Posterior vena cava (tissue), 2 donors: Measurements from ENCODE around the gene PAMR1. TPM values are rescaled to one million over a fixed set of nuclear protein-coding genes. Genes with fewer than 3 reads are reported as not detected.

Experiments
- DNase-seq: peaks from one replicate; pipeline ENCODE4 v3.0.0-alpha.2; 2020; ENCODE audit warnings: low spot score
- intact Hi-C, 2 donors: fragments of 100-400 bp; cut with DNase I; formaldehyde crosslinking; loops; one replicate each; pipeline versions ENCODE4 v1.14.1 to v1.14.2; 2022 to 2023
- total RNA-seq, 2 donors: library from RNA; stranded (reverse); fragmentation: NEBNext Ultra II Directional; extraction: Animal tissue kit (Norgen Biotek cat#: 25700); gene quantifications; one replicate each; pipeline ENCODE4 v1.2.1, GENCODE V29; 2021
- donor health status: DM: yes; HTN: yes; CAD: no.
- donor health status: DM: yes; HTN: yes; CAD: no.

The PAMR1 gene
- total RNA-seq, 2 donors from 2014 or later: 13.0 to 15.2 TPM

DNA sequence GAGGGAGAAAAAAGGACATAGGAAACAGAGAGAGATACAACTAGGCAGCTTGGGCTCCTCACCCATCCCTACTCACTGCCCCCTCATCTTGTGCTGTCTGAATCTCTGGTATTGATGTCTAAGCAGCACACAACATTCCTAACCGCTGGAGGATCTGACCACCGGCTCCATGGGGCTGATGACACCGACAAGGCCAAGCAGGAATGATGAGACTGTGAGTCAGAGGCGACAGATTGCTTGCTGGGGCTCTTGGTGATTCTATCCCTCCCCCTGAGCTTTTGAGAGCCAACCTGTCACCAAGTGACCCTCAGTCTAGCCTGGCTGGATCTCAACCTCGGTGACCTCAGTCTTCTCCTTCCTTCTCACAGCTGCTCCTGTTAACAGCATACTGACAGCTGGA lies 13.8 kb downstream of the PAMR1 start:
- intact Hi-C loops: no loop called here
- no peak for DNase-seq

DNA sequence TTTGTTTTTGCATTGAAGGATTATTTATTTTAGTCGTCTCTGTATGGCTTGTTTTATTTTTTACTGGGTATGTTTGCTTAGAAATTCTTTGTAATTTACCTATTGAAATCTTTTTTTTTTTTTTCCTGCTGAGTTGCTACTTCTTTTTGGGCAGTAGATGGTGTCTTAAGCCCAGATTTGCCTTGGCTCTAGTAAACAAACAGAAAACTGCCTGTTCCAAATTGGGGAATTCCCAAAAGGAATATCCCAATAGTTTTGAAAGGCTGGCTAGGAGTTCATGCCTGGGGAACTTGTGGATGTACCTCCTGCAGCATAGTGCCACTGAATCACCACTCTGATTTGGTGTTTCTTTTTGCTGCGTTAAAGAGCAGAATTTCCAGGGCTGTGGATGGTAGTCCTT lies 17.7 kb downstream of the PAMR1 start:
- DNase-seq: no peak
- intact Hi-C loops: no loop called here

DNA sequence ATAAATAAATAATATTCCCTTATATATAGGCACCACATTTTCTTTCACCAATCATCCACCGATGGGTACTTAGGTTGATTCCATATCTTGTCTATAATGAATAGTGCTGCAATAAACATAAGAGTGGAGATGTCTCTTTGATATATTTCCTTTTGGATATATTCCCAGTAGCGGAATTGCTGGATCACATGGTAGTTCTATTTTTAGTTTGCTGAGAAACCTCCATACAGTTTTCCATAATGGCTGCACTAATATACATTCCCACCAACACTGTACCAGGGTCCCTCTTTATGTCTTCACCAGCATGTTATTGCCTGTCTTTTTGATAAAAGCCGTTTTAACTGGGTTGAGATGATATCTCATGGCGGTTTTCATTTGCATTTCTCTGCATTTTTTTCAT lies 23.6 kb downstream of the PAMR1 start:
- no peak for DNase-seq
- intact Hi-C loops: no loop called here

DNA sequence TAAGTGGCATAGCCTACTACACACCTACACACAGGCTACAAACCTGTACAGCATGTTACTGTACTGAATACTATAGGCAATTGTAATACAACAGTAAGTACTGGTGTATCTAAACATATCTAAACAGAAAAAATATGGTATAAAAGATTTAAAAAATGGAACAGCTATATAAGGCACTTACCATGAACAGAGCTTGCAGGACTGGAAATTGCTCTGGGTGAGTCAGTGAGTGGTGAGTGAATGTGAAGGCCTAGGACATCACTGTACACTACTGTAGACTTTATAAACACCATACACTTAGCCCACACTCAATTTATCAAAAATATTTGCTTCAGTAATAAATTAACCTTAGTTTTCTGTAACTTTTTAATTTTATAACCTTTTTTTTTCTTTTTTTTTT lies 24.7 kb downstream of the PAMR1 start:
- no peak for DNase-seq
- intact Hi-C loops: no loop called here

DNA sequence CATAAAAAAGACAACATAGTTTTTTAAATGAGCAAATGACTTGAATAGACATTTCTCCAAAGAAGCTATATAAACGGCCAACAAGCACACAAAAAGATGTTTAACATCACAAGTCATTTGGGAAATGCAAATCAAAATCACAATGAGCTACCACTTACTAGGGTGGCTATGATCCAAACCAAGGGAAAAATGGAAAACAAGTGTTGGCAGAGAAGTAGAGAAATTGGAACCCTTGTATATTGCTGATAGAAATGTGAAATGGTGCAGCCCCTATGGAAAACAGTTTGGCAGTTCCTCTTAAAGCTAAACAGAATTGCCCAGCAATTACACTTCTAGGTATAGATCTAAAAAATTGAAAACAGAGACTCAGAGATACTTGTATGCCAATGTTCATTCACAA lies 29.0 kb downstream of the PAMR1 start:
- DNase-seq: no peak
- intact Hi-C loops: no loop called here

DNA sequence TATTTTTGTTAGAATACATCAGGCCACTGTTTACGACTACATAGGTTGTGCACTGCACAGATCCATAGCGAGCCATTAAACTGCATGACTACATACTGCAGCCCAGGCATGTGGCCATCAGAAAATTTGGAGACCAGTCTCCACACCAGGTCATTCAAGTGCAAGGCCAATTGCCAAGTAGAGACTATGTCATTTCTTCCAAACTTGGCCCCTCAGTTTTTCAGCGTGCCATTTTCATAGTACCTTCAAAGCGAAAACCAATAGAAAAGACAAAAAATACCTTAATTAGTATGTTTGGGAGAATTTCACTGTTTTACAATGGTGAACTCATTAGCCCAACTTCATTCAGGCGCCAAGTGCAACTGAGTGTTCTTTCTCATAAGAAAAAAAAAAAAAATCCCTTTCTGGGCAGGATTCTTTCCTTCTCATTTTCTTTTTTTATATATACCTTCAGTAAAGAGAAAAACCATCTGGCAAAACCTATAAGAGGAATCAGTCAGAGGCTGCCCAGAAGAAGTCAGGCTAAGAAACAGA lies 30.4 kb downstream of the PAMR1 start:
- DNase-seq: no peak
- intact Hi-C loops: no loop called here

DNA sequence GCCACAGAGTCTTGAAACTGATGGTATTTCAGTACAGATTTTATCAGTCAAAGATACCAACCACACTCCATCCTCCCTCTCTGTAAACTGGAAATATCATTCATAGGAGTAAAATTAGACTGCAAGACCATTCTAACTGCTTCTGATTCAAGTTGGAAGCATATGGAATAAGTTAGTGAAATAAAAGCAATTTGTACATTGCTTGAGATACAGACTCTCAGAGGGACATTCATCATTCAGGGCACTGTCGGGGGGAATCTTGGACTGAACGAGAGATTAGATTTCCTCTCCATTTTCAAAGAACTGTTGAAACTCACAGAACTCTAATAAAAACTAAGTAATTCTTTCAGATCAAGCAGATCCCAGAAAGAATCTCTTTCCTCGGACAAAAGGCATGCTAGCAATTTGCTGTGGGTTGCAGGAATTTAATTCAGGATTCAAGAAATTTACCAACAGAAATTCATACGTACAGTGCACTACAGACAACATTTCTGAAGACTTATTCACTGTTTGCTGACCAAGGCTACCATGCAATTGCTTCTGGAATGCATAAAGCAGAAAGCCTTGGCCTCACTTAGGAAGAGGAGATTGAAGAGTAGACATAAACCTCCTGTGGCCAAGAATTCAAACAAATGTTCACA lies 34.1 kb downstream of the PAMR1 start:
- no peak for DNase-seq
- intact Hi-C loops: no loop called here

DNA sequence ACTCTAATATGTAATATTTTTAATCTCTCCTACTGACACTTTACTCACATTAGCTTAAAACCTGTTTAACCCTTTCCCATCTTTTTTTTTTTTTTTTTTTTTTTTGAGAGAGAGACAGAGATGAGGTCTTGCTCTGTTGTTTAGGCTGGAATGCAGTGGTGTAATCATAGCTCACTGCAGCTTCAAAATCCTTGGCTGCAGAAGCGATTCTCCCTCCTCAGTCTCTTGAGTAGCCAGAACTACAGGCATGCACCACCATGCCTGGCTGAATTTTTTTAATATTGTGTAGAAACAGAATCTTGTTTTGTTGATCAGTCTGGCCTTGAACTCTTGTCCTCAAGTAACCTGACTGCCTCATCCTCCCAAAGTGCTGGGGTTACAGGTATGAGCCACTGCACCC lies 37.3 kb downstream of the PAMR1 start:
- intact Hi-C loops: loop anchor here in 1 of 2 donors (5.0 kb wide), 1 partner anchor 561 kb away; no protein-coding TSS in a partner anchor
- DNase-seq: no peak

DNA sequence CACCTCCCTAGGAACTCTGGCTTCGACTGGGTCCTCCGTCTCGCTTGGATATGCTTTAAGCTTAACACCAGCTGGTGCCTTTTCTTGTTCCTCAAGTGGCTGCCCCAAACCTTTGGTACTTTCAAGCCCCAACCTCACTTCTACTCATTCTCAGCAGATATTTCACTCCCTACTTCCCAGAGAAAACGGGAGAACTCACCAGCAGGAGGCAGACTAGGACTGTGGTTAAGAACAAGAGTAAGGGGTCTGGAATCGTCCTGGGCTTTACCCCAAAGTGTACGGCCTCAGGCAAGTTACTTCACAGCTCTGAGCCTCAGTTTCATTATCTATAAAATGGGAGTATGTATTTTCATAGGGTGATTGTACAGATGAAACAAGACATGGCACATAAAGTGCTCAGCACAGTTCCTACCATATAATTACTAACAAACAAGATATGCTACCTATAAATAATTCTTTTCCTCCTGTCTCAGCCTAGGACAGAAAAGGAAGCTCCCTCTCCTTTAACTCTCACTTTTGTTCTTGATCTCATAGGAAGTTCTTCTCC lies 37.8 kb downstream of the PAMR1 start:
- intact Hi-C loops: loop anchor here in 1 of 2 donors (5.0 kb wide), 1 partner anchor 560 kb away; no protein-coding TSS in a partner anchor
- no peak for DNase-seq

DNA sequence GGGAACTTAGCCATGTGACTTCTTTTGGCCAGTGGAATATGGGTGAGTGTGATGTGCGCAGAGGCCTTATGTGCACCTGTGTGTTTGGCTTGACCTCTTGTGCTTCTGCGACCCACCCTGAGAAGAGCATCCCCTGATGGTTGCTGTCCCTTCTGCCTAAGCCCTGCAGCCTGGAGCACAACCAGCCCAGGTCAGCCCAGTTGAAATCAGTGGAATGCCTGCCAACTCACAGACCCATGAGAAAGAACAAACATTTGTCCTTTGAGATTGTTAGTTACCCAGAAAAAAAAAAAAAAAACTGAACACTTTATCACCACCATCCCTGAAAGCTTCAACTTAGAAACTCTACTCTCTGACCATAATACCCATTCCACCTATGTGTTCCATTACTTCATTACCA lies 38.5 kb downstream of the PAMR1 start:
- intact Hi-C loops: loop anchor here in 1 of 2 donors (5.0 kb wide), 1 partner anchor 560 kb away; no protein-coding TSS in a partner anchor

DNA sequence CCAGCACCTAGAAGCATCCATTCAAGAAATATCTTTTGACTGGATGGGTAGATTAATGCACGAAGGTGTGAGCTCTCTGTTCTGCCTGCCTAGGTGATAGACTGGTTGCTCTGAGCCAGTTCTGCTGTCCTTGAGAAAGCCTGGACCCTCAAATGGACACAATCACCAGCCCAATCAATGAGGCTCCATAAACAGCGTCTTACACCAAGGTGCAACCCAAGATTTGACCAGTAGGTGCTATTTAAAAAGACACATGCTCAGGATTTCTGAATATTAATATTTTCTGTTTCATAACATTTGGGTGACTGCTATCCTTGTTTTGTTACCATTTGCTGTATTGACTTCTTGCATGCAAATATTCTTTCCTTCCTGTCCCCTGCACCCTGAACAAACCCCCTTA lies 39.0 kb downstream of the PAMR1 start:
- intact Hi-C loops: loop anchor here in 1 of 2 donors (5.0 kb wide), 1 partner anchor 559 kb away; no protein-coding TSS in a partner anchor
- DNase-seq: no peak

More for the DNA sequence above, 38.5 kb downstream of the PAMR1 start:
- DNase-seq: no peak

DNA sequence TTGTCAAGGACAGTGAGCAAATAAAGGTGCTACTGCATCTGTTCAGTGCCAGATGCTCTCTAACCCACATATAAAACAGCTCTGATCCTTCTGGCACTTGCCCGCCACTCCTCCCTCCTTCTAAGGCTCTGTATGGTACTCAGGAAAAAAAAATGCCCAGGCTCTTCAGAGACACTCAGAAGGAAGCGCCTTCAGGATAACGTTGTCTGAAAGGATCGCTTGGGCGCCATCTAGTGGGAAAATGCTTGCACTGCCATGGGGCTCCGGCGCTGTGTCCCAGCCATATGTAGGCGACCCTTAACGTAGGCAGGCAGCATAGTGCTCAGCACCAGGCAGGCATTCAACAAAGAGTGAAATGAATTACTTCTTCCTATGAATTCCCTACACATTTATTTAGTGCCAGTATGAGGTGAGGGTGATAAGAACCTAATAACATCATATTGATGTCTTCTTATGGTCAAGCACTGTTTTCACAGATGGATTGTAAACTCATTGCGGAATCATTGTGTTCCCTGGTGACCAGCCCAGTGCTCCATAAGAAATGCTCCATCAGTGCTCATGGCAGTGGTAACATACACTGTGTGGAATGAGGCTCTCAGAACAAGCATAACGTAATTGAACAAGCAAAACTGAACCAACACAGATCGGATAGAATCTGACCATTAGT lies 39.6 kb downstream of the PAMR1 start:
- DNase-seq: peak; percentile 91
- intact Hi-C loops: loop anchor here in 1 of 2 donors (5.0 kb wide), 1 partner anchor 558 kb away; no protein-coding TSS in a partner anchor

DNA sequence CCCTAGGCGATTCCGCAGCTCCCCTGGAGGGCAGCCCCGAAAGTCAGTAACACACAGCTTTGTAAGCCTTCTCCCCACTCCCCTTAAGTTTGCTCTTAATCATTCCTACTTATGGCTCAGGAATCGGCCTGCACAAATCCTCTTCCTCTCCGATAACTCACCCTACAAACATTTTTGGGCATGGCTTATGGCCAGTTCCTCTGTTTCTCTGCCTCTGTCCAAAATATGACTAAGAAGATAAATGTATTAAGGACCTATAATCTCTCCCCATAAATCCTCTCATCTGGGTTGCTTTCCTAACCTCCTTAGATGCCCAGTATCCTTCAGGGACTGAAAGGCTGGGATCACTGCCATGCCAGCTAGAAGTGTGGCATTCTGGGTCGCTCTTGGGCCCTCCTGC lies 41.0 kb downstream of the PAMR1 start:
- intact Hi-C loops: no loop called here
- DNase-seq: no peak

DNA sequence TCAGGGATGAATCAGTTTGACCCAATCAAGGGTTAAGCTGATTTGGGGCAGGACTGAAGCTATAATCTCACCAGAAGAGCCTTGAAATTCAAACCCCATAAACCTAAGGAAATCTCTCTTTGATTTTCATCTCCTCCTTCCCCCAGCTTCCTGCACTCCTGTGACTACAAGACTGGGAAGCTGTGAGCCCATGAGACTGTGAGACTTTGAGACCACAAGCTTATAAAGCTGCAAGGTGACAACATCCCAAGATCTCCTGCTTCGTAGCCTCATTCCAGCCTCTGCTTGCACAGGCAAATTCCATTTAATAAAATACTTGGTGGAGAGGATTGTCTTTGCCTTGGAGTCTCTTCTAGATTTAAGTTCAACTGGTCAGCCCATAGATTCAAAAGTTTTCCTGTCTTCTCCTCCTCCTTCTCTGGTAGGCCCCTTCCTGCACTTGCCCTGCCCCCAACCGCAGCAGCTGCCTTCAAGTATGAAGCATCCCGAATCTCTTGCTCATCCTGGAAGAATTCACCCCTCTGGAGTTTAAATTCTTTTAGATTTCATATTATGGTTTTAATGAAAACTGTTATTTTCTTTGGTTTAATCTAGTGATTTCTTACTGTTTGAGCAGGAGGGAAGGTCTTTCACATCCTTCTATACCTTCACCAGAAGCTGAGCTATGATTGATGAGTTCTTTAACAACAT lies 42.1 kb downstream of the PAMR1 start:
- no peak for DNase-seq
- intact Hi-C loops: no loop called here

DNA sequence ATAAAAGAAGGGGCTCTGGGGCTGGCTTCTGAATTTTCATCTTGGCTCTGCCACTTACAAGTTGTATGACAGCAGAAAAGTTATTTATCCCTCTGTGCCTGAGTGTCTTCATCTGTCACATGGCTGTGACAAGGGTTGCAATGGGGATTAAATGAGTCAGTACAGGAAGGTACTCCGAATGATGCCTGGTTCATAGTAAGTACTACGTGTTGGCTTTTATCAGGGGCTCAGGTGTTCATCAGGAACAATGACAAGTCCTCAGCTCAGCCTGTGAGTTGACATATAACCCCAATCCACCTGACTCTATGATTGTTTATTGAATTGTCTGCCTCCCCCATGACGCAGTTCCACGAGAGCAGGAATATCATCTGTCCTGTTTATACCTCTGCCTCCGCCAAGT lies 45.7 kb downstream of the PAMR1 start:
- intact Hi-C loops: no loop called here
- DNase-seq: no peak

DNA sequence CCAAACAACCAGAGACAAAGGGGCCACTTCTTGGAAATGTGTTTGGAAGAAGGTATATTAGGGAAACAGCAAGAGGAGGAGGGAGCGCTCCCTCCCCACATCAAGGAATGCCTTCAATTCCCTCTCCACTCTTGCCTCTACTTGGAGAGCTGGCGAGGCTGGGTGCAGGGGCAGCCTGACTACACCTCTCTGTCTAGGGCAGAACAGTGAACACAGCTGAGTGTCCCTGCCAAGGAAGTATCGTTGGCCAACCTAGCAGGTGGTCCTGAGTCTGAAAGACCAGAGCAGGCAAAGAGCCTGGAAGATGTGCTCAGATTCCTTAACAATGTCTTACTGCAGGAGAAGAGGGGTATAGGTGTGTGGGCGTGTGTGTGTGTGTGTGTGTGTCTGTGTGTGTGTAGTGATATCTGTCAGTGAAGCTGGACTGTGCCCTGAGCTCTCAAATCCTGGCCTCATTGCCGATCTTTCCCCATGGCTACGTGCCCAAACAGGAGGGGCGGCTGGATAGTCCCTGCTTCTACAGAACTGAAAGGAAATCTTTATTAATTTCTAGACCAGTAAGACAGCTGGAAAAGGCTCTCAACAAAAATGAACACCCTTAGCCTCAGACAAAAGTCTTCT lies 46.8 kb downstream of the PAMR1 start:
- intact Hi-C loops: no loop called here
- no peak for DNase-seq

DNA sequence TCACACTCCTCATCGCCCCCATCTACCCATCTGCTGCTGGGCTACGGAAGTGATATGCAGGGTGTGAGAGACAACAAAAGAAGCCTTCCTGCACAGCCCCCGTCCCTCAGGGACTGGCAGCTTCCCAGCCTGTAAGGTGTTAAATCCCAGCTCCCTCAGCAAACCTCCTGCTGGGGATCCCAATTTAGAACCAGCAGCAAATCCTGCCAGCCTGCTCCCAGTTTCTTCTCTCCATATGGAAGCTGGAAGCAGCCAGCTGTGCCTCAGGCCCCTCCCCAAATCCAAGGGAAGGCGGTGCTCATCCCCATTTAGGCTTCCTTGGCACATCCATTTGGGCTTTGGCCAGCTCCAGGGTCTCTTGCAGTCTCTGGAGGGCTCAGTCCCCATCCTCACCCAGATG lies 47.5 kb downstream of the PAMR1 start:
- DNase-seq: no peak
- intact Hi-C loops: no loop called here

DNA sequence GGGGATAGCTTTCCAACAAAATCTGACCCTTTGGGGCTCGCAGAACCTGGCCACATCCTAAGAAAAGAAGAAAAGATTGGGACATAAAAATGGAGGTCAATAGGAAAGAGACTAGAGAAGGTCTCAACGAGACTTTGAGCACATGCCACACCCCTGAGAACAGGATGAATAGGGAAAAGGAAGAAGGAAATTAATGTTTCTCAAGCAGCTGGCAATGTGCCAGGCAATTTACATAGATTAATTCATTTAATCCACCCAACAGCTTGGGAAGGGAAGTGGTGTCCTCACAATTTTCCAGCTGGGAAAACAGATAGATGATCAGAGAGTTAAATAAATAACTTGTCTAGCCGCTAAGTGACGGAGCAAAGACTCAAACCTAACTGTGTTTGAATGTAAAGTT lies 50.7 kb downstream of the PAMR1 start:
- DNase-seq: no peak
- intact Hi-C loops: no loop called here

DNA sequence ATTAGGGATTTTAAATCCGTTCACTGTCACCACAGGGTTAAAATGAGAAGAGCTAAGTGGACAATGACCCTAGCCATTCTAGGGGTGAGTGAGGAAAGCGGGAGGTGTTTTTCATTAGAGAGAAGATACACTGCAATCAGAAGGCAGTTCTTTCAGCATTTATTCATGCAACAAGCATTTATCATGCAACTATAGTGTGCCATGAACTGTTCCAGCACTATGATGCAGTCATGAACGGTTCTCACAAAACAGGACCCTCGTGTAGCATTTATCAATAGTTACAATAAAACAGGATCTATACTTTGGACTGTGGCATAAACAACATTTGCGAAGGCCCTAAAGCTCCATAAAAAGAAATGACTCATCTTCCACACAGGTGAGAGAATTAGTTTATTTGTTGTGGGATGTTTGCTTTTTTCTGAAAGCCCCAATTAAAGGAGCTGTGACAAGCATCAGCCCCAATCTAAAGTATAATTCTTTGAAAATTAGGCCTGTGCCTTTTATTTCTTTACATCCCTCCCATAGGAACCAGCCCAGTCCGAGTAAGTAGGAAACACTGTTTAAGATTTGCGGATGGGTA lies 51.5 kb downstream of the PAMR1 start:
- intact Hi-C loops: no loop called here
- no peak for DNase-seq
